ENCODE data around the gene SETD4. TPM values are rescaled to one million over a fixed set of nuclear protein-coding genes. Genes with fewer than 3 reads are reported as not detected.

Gene SETD4
- total and polyA plus RNA-seq, 4 donors, result 2.9 to 12.0 (median 6.8) TPM

DNA sequence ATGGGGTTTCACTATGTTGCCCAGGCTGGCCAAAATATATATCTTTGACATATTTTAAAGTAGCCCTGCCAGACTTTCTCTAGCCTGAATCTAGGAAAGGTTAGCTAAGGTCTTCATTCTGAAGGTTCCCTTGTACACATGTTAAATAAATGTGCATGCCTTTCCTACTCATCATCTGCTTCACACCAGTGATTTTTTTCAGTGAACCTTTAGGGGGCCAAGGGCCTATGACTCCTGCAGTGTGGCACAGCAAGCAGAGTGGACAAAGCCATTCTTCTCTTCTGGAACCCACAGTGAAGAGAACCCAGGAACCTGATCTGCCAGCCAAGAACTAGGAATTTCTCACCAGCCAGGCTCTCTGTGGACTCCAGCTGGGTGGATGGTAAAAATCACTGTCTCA, 32.4 kb upstream of the SETD4 start:
- Histone ChIP-seq H3K9me3 (ENCODE audit: control insufficient read depth in 4 of 4, low read length in 3 of 4) (peaks cover 0 to 3% (median 0%) of the 10 kb centered on the region in 4 donors), H3K27ac (ENCODE audit: low read depth in 1 of 2, low read length in 2 of 2) (no peak overlapping the region)

More for the DNA sequence above, 32.4 kb upstream of the SETD4 start:
- Histone ChIP-seq H3K4me3 (ENCODE audit: low read depth in 1 of 3, low read length in 3 of 3) (no peak overlapping the region), H3K4me1 (ENCODE audit: control insufficient read depth in 4 of 4, insufficient read depth in 4 of 4, low read length in 3 of 4) (no peaks in the 10 kb centered on the region), H3K9ac (ENCODE audit: low read depth in 1 of 2, low read length in 2 of 2) (no peak overlapping the region), H3K36me3 (ENCODE audit: control insufficient read depth in 4 of 4, insufficient read depth in 3 of 4, low read depth in 1 of 4, low read length in 3 of 4) (no peaks in the 10 kb centered on the region), H3K27me3 (ENCODE audit: control insufficient read depth in 4 of 4, insufficient read depth in 4 of 4, low read length in 3 of 4) (no peaks in the 10 kb centered on the region)
- DNase-seq (ENCODE audit: low spot score), result no peak
- TF ChIP-seq HNF4A (conservative IDR thresholded peaks at IDR 0.05) (no peak), NR2F2 (IDR thresholded peaks at IDR 0.05) (no peak), ZBTB33 (IDR thresholded peaks at IDR 0.05) (no peak), RXRA (IDR thresholded peaks at IDR 0.05) (no peak), GABPA (IDR thresholded peaks at IDR 0.05 in 1 of 2, conservative IDR thresholded peaks at IDR 0.05 in 1 of 2) (no peak), FOXA2 (IDR thresholded peaks at IDR 0.05) (no peak), SP1 (IDR thresholded peaks at IDR 0.05) (no peak), RAD21 (IDR thresholded peaks at IDR 0.05) (no peak), YY1 (IDR thresholded peaks at IDR 0.05) (no peak), CTCF (IDR thresholded peaks at IDR 0.05; ENCODE audit: low read depth, low read length, missing input control) (no peak), TAF1 (conservative IDR thresholded peaks at IDR 0.05) (no peak), HNF4G (IDR thresholded peaks at IDR 0.05) (no peak)
- TF ChIP-seq, protein P1, sequence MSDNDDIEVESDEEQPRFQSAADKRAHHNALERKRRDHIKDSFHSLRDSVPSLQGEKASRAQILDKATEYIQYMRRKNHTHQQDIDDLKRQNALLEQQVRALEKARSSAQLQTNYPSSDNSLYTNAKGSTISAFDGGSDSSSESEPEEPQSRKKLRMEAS (IDR thresholded peaks at IDR 0.05), result no peak
- TF ChIP-seq, protein P2, sequence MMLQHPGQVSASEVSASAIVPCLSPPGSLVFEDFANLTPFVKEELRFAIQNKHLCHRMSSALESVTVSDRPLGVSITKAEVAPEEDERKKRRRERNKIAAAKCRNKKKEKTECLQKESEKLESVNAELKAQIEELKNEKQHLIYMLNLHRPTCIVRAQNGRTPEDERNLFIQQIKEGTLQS (IDR thresholded peaks at IDR 0.05), result no peak
- TF ChIP-seq, protein P3, sequence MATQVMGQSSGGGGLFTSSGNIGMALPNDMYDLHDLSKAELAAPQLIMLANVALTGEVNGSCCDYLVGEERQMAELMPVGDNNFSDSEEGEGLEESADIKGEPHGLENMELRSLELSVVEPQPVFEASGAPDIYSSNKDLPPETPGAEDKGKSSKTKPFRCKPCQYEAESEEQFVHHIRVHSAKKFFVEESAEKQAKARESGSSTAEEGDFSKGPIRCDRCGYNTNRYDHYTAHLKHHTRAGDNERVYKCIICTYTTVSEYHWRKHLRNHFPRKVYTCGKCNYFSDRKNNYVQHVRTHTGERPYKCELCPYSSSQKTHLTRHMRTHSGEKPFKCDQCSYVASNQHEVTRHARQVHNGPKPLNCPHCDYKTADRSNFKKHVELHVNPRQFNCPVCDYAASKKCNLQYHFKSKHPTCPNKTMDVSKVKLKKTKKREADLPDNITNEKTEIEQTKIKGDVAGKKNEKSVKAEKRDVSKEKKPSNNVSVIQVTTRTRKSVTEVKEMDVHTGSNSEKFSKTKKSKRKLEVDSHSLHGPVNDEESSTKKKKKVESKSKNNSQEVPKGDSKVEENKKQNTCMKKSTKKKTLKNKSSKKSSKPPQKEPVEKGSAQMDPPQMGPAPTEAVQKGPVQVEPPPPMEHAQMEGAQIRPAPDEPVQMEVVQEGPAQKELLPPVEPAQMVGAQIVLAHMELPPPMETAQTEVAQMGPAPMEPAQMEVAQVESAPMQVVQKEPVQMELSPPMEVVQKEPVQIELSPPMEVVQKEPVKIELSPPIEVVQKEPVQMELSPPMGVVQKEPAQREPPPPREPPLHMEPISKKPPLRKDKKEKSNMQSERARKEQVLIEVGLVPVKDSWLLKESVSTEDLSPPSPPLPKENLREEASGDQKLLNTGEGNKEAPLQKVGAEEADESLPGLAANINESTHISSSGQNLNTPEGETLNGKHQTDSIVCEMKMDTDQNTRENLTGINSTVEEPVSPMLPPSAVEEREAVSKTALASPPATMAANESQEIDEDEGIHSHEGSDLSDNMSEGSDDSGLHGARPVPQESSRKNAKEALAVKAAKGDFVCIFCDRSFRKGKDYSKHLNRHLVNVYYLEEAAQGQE (IDR thresholded peaks at IDR 0.05), result no peak

Measured in liver (tissue), 9 donors.